H1 (cell line): Measurements from ENCODE around the gene SPI1. TPM values are rescaled to one million over a fixed set of nuclear protein-coding genes. Genes with fewer than 3 reads are reported as not detected.

Experiments used
- SP4 ChIP-seq: IDR thresholded peaks from 2 replicates; pipeline ENCODE4 v1.6.1; 2012; ENCODE audit warnings: low read length, inconsistent platforms
- polyA plus RNA-seq, 7 experiments: library from polyadenylated mRNA; depleted of rRNA in 3 of 7; stranded (reverse) in 5 of 7; unstranded in 2 of 7; fragments of >200 nt in 5 of 7; fragments of 200-250 nt in 2 of 7; gene quantifications; 1 replicate in 5 of 7; 2 replicates in 1 of 7; 4 replicates in 1 of 7; pipeline versions ENCODE4 v1.2.1 to v1.2.3, GENCODE V29; 2011 to 2013; ENCODE audit warnings: missing spikeins in 2 of 7, mixed read lengths in 2 of 7
- total RNA-seq: library from RNA; stranded (reverse); fragmentation: NEBNext Ultra II Directional; extraction: Animal tissue kit (Norgen Biotek cat#: 25700); gene quantifications from 2 replicates; pipeline ENCODE4 v1.2.1, GENCODE V29; 2021

The SPI1 gene
- total and polyA plus RNA-seq, 2 of the 8 experiments (the other 6 are each of a cell fraction or from before 2014, with no cell fraction given) = 0.12 TPM; not detected in 1

- TF ChIP-seq SP4 = no peak
These were observed 37.7 kb upstream of the SPI1 start (continued) for GRCh38 chr11:47415949-47416472.
